ENCODE data around the gene KLHL6.

The KLHL6 gene

DNA sequence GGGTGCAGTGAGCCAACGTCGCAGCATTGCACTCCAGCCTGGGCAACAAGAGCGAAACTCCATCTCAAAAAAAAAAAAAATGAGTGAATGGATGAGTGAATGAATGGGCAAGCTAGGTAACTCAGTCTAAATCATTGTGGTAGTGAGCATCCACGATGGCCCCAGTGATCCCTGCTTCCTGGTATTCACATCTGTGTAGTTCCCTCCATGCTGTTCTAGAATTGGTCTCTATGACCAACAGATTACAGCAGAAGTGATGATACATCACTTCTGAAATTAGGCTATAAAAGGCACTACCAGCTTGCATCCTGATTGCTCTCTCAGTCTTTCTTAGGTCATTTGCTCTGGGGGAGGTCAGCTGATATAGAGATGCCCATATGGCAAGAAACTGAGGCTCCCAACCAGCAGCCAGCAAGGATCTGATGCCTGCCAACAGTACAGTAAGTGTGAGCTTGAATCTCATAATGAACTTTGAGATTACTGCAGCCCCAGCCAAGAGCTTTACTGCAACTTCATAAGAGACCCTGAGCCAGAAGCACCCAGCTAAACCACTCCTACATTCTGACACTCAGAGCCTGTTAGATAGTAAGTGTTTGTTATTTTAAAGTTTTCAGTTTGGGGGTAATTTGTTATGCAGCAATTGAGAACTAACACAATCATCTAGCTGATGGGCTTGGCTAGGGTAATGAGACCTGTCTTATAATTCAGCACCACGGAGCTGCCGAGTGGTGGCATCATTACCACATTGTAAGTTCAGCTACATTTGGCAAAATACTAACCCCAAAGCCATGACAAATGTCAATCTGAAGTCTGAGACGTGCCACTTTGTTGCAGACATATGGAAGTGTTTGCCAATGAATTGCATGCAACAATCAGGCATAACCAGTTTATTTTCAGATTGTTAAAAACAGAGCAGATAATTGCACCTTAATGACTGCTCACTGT, 53.0 kb downstream of the KLHL6 start:
- no peak for DNase-seq

DNA sequence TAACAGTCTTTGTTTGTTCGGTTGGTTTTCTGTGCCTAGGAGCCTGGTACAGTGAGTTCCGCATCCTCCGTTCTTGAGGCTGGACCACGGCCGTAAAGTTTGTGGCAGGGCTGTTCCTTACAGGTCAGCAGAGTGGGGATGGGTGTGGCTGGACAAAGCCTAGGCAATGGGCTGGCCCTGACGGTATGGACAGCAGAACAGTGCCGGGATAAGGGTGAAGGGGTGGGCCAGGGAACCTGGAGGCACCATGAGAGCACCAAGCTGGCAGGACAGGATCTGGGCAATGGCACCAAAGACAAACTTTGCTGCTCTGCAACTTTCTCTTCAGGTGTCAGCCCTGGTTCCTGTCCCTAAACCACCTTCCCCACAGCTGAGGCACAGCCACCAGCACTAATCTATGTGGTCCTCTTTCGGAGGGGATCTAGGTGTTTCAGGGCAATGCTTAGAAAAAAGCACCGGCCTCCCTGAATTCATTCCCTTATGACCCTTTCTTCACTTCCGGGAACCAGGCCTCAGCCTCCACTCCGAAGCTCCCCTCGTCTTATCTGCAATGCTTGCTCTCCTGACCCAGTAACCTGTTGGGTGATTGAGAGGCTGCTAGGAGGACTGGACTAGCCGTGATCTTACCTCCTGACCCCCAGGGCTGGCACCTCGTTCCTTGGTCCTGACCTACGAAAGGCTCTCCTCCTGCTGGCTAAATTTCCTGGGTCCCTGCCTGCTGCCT, 54.4 kb downstream of the KLHL6 start:
- no peak for DNase-seq

DNA sequence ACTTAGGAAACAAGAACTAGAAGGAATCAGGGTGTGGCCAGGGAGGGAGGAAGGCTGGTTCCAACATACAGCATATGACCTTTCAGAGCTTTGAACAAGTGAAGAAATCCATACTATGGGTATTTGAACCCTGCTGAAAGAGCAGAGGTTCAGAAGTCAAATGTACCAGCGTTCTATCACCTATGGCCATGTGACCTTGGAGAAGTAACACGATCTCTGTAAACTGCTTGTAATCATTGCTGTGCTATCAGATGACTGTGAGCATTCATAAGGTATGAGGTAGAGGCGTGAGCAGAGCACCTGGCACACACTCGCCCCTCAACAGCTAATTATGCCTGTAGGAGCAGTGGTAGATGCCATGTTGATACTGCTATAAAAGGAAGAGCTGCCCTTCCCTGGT, 55.2 kb downstream of the KLHL6 start:
- no peak for DNase-seq

DNA sequence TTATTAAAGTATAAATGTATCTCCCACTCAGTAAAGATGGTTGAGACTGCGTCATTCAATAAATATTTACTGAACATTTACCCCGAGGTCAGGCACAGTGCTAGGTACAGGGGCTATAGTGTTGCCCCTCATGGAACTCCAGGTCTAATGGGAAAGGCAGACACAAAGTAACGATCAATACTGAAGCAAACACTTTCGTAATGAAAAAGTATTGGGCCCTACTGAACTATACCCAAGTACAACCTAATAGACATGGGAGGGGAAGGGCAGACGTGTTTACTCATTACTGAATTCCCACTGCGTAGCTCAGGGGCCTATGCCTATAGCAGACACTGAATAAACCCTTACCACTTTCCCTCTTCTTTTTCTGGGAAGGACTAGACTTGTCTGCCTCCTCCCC, 56.9 kb downstream of the KLHL6 start:
- DNase-seq = no peak

DNA sequence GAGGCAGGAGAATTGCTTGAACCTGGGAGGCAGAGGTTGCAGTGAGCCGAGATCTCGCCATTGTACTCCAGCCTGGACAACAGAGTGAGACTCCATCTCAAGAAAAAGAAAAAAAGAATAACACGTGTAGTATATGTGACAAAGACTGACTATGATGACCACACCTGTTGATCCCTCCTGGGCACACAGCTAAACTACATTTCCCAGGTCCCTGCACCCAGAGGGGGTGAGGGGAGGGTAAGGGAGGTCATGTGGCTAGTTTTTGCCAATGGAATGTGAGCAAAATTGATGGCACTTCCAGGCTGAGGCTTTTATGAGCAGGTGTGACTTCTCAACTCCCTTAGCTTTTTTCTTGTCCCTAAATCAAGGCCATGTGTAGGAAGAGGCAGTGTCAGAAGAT, 58.2 kb downstream of the KLHL6 start:
- no peak for DNase-seq

DNA sequence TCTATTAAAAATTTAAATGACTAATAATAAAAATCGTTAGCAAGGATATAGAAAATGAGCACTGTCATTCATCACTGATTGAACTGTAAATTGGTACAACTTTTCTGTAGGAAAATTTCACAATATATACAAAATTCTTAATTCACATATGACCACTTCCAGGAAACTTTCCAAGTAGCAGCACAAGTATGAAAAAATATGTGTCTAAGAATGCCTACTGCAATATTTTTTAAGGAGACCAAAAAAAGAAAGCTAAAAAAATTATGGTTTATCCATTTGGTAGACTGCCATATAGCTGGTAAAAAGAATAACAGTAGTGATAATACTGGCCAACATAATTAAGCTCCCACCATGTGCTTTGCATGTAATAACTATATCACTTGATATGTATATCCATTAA, 59.2 kb downstream of the KLHL6 start:
- no peak for DNase-seq

DNA sequence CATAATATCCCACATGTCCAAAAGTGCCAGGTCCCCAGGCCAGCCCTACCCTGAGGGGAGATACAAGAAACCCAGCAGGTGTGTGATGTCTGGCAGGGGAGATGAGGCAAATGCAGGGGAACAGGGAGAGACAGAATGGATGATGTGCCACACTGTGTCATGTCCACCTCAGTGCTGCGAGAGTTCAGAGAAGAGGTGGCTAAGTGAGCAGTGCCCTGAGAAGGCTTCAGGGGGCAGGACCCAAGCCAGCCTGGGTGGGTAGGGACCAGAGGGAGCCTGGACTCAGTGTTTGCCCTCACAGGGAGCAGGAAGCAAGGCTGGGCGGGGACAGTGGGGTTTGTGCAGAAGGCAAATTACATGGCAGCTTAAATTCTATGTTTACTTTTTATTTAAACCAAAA, 61.2 kb downstream of the KLHL6 start:
- no peak for DNase-seq

DNA sequence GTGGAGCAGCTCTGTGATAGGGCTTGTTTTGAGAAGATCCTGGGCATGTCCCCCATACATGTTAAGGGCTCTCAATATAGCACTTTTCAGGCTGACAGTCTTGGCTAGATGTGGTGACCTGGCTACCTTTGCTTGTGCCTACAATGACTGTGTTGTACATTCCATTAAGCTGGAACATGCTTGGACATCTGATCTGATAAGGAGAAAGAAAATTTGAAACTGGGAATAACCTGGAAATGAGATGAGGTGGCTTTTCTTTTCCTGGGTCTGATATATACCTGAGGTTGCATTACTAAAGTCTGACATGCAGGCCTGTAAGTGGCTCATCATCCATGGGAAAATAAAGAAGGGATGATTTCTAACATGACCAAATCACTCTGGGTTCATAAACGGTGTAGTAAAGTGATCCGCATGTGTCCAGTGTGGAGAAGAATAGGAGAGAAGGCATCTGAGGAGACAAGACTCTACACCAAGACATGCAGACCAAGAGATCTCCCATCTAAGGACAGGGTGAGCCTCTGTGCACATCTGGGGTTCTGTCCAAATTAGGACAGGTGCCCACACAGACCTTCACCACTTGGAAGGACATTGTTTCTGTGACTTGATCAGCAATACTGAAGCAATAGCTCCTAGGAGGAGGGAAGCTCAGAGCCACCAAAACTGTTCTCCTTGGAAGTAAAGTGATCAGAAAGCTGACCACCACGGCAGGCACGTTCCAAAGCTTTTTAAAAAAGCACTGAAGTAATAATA, 62.0 kb downstream of the KLHL6 start:
- no peak for DNase-seq

DNA sequence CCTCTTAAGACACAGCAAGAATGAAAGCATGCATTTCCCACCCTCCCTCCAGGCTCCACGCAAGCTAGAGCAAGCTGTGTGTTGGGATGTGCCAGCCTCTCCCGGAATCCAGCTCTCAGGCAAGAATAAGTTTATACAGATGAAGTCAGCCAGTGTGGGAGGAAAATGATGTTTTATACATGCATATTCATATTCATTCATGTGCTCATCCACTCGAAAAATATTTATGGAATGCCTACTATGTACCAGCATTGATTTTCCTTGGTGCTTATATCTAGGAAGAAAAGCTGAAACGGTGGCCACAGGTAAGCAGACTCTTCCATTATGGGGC, 62.7 kb downstream of the KLHL6 start:
- peak; percentile 25 for DNase-seq

DNA sequence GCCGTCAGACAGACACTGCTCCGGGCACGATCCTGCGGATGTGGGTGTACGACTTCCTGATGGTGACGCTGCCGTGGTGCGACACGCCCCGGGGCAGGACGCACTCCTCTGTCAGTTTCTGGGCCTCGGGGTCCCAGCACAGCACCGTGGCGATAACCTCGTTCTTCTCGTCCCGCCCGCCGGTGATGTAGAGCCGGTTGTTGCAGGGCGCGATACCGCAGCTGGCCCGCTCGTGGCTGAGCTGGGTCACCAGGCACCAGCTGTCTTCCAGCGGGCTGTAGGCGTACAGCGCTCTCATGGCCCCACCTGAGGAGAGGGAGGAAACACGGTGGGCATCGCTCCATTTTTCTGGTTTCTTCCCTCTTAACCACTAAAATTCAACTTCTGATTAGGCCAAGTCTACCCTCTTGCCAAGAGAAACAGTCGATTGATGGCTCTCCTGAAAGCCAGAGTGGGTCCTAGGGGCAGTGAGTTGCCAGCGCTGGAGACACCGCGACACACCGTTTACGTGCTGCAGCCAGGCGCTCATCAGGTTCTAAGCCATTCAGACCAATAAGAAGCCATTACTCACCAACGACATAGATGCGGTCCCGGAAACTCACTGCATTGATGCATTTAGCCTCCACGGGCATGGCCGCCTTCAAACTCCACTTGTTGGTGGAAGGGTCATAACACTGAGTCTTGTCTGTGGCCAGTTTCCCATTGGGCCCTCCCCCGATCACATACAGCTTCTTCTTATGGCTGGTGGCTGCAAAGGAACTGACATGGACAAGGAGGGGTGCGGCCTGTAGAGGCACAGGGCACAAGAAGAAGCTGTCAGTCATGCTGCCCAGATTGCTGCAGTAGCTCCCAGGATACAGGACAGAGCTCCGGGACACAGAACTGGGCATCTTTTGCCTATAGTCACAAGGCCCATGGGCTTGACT, 63.3 kb downstream of the KLHL6 start:
- DNase-seq = no peak

DNA sequence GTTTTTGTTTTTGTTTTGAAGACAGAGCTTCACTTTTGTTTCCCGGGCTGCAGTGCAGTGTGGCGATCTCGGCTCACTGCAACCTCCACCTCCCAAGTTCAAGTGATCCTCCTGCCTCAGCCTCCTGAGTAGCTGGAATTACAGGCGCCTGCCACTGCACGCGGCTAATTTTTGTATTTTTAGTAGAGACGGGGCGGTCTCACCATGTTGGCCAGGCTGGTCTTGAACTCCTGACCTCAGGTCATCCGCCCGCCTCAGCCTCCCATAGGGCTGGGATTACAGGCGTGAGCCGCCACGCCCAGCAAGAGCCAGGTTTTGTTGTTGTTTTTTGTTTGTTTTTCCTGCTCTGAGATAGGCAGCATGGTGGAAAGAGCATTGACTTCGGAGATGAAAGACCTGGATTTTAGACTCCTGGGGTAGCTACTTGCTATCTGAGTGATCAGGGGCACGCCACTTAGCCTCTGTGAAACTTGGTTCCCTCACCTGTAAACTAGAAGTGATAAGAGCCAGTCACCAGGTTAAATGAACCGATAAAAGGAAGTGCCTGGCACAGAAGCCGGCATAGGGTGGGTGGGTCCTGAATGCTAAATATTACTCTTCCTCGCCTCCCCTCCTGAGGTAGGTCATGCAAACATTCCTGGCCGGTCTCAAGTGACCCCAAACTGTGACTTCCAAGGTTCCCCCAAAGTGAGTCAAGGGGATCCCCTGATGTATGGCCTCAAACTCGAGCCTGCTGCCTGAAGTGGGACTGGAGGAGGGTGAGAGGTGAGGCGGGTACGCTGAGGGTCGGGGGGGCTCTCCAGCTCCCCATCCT, 64.2 kb downstream of the KLHL6 start:
- no peak for DNase-seq

DNA sequence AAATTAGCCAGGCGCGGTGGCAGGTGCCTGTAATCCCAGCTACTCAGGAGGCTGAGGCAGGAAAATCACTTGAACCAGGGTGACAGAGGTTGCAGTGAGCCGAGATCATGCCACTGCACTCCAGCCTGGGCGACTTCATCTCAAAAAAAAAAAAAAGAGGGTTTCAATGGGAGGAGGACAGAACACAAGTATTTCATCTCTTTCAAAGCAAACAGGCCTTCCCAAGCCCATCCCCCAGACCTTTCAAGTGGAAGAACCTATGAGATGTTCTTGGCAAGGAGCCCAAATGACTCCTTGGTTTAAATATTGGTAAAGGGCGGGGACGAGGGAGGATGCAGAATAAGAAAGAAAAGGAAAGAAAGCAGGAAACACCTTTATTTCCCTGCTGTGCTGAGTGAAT, 64.9 kb downstream of the KLHL6 start:
- no peak for DNase-seq

DNA sequence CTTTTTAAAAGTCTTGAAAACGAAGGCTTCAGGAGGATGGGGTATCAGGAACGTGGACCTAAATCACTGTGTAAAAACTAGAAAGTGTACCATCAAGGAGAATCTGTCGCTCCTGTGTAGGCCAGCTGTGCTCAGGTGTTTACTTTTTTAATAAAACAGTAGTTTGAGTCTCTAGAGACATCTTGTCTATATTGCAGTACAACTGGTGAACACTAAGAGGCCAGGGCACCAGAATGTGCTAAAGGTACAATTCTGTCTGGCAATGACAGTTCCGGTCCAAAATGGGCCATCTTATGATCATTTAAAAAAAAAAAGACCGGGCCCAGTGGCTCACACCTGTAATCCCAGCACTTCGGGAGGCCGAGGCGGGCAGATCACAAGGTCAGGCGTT, 65.3 kb downstream of the KLHL6 start:
- DNase-seq = no peak

DNA sequence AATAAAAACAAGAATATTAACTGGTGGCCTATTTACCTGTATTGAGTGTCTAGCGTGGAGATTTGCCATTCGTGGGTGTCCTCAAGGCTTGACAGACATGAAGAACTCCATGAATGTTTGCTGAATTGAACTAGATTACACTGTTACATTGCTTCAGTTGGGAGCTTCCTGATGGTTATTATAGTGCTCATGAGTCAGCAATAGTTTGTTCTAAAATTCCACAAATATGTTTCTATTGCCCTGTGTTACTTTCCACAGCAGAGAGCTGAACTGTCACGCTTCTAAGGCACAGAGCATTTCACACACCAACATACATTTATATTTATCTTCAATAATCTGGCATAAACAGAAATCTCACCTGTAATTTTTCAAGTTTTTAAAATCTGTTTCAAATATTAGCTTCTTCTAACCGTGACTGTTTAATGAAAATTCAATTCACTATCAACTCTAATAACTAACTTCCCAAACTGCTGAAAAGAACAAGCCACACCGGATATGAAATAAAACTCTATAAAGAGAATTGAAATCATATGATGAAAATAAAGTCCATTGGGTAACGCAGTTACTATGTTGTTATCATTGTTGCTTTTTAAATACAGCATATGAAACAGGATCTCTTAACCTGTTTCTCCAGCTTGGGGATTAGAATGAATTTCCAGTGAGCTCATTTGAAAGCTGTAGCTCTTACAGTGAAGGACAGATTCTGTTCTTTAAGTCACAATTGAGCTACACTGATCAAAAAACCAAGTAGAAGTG, 65.9 kb downstream of the KLHL6 start:
- no peak for DNase-seq

DNA sequence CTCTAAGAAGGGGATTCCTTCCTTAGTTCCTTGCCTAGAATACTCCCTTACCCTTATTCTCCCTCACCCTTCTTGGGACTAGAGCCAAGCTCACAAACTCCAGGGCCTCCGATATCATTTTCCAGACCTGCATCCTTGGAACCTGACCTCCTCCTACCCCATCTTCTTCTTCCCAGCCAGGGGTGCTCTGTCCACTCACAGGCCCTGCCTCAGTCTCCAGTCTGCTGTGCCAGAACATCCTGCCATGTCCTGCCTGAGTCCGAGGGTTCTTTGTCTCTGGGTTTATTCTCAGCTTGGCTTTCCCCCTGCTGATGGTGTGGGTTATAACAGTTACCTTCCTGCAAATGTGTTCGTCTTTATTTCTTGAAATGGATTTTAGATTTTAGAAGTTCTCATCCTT, 67.2 kb downstream of the KLHL6 start:
- no peak for DNase-seq

DNA sequence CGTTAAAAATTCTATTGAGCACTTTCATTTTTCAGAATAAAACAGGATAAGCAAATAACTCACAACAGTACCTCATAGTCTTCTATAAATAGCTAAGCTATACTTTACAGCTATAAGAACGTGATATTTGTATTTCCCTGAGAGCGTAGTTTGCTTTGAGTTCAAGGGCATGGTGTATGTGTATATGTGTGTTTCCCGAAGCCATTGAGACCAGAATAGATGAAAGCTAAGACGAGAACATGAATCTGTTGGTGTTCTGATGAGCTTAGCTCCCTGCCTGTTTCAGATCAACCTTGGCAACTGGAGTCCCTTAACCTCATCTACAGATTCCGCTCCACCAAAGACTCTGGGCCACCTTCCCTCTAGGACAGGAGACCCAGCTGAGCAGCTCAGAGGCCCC, 67.6 kb downstream of the KLHL6 start:
- DNase-seq = no peak

DNA sequence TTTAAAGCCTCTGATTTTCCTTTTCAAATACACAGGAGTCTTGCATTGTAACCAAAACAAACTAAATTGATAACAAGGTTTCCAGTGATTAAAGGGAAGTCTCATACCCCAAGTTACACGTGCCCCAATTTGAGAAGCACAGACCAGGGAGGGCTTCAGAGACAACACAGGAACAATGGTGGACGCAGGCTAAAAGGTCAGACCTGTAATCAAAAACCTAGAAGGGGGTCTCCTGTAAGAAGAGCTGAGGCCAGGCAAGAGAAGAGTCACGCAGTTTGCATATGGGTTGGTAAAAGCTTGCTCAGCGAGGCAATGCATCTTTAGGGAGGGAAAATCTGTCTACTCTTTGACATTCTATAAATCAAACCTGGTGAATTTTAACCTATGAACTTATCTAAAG, 68.5 kb downstream of the KLHL6 start:
- no peak for DNase-seq

DNA sequence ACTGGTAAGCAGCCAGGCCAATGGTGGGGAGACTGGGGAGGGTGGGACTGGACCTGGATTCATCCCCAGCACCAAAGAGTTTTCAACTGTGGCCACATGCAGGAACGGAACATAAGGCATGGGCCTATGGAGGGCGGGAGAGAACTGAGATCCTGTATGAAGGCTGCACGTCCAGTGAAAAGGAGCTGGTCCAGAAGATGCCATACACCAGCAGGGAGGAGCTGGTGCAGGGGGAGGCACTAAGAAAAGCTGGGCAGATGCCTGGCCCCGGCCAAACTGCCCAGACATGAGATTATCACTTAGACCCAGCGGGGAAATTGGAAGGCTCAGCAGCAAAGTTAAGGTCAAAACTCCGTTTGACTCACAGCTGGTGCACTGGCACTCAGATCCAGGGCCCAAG, 69.0 kb downstream of the KLHL6 start:
- no peak for DNase-seq

DNA sequence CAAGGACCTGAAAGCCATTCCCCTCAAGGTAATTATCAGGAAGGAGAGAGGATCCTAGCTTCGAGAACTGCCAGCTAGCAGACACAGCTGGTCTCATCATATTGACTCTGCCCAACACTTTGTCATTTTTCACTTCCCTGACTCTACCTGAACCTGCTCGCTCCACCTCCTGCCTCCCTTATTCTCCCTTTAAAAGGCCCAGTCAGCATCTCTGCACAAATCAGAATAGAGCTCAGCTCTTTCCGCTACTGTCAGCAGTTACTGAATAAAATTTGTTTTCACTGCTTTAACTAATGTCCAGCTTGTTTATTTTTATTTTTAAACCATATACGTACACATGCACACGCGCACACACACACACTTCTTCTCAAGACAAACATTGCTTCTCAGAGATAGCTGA, 69.9 kb downstream of the KLHL6 start:
- DNase-seq = no peak

DNA sequence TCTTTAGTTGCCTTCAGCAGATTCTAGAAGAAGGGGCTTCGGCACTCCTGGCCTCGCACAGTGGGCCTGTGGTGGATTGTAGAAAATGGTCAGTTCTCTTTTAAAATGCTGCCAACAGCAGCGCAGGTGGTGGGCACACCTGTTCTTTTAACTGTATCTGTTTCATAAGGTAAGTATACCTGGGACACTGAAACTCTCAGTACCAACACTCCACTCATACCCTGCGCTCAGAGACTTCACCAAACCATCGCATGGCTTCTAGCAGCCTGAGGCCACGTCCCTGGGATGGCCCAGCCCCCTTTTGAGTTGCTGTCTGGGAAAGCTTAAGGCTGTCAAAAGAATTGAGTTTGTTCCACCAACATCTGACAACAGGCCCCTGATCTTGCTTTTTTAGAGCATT, 70.4 kb downstream of the KLHL6 start:
- no peak for DNase-seq

Data from NCI-H226 (cell line).